Nucleus accumbens (tissue), 56 donors: ENCODE measurements around the gene CCDC183.
"Not testable (repeated sequence)": the region's sequence is repeated elsewhere in the genome, so short reads cannot be mapped to it uniquely, and the experiment has no call there.

ENCODE experiments used
- DNase-seq, 56 donors: peaks; one replicate each; lab custom pipeline; 2025; lab: John Stamatoyannopoulos, UW

Gene CCDC183

DNA sequence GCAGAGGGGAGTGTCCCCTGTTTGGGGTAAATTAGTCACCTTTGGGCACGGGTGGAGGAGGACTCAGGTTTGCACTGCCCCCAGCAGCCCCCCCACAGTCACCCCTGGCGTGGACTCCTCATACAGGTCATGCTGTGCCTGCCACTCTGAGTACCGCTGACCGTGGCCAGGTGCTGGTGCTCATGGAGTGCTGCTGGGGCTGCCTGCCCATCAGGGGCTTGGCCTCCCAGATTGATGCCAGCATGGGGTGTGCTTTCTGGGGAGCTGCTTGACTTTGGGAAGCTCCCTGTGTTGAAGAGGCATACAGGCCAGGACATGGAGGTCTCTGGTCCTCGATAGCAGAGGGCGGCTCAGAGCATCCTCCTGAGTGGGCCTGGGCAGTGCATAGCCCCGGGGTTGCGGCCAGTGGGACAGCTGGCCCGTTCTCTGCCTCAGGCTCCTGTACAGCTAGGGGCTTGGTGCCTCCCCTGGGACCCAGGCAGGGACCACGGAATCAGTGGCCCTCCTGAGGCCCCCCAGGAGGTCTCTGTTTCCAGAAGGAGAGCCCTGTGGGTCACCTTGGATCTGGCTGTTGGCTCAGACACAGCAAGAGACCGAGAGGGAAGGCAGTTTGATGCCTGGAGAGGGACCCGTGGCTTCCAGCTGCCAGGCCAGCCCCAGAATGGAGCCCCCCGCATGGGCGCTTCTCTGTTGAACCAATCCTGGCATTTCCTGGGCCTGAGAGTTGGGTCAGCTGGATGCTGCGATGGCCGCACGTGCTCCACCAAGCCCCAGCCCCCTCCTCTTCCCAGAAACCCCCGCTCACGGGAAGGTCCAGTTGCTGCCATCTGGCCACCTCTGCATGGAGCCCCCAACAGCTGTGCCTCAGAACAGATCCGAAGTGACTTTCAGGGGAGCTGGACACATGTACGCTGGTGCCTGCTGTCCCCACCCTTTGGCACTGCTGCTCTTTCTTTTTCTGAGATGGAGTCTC lies 40.1 kb downstream of the CCDC183 start:
- DNase-seq: no peak

DNA sequence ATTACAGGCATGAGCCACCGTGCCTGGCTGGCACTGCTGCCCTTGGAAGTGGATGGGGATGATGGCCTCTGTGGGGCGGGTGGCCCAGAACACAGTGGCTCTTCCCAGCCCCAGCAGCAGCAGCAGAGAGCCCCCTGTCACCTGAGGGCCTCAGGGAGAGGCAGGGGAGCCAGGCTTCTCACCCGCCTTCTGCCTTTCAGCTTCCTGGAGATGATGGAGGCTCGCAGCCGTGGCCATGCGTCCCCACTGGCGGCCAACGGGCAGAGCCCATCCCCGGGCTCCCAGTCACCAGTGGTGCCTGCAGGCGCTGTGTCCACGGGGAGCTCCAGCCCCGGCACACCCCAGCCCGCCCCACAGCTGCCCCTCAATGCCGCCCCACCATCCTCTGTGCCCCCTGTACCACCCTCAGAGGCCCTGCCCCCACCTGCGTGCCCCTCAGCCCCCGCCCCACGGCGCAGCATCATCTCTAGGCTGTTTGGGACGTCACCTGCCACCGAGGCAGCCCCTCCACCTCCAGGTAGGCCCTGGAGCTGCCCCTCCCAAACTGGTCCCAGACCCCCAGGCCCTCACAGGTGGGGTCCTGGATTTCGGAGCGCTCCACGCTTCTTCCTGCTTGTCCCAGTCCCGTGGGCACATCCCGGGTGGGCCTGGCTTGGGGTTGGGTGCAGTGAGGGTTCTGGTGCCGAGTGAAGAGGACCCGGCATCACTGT lies 41.2 kb downstream of the CCDC183 start:
- DNase-seq: no peak

DNA sequence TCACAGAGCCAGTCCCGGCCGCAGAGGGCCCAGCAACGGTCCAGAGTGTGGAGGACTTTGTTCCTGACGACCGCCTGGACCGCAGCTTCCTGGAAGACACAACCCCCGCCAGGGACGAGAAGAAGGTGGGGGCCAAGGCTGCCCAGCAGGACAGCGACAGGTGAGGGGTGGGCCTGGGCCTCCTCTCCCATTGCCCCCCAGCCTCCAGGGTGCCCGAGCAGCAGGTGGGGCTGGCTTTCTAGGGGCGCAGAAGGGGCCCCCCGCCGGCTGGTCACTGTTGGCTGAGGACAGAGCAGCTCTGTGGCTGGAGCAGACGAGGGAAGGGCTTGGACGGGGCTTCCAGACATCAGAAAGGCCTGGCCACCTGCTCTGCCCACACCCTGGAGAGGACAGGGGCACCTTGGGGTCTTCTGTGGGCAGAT lies 41.7 kb downstream of the CCDC183 start:
- not testable (repeated sequence) for DNase-seq

DNA sequence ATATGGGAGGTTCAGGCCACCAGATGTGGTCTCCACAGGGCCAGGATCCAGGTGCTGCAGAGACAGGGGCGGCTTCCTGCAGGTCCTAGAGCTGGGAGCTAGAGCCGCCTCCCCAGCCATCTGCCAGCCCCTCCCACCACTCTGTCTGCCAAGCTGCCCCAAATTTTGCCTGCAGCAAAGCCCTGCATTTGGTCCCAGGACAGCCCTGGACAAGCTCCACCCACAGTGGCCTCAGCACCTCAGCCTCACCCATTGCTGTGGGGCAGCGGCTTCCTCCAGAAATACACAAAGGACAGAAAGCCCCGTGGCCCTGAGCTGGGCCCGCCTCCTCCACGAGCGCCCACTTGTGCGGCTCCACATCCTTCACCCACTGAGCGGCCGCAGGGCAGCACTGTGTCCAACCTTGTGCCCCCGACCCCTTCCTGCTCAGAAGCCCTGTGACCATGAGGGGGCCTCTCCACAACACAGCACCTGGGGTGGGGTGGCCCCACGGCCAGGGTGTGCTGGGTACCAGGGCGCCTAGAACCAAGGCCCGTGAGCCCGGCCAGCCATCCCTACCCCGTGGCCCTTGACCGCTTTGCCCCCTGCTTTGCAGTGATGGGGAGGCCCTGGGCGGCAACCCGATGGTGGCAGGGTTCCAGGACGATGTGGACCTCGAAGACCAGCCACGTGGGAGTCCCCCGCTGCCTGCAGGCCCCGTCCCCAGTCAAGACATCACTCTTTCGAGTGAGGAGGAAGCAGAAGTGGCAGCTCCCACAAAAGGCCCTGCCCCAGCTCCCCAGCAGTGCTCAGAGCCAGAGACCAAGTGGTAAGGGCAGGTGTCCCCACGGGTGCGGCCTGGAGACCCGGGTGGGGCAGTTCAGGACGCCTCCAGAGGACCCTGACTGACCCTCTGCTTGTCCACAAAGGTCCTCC lies 42.4 kb downstream of the CCDC183 start:
- DNase-seq: no peak

DNA sequence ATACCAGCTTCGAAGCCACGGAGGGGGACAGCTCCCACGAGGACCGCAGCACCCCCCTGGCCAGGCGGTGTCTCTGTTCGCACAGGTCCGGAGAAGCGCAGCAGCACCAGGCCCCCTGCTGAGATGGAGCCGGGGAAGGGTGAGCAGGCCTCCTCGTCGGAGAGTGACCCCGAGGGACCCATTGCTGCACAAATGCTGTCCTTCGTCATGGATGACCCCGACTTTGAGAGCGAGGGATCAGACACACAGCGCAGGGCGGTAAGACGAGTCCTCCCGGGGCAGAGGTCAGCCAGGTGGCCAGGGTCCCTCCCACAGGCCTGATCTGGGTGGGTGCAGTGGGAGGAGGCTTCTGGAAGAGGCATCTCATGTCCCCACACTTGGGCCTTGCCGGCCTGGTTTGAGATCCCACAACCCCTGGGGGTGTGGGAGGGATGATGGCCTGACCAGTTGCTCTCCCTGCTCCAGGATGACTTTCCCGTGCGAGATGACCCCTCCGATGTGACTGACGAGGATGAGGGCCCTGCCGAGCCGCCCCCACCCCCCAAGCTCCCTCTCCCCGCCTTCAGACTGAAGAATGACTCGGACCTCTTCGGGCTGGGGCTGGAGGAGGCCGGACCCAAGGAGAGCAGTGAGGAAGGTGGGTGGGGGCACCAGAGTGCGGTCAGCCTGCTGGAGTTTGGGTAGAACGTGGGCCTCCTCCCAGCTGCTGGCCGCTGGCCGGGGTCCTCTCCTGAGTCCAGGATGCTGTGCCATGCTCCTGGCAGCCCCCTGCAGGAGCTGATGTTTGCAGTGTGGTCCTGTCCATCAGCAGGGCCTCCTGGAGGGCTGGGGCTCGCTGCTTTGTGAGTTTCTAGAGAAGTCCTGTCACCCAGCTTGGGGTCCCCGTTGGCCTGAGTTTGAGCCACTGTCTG lies 43.3 kb downstream of the CCDC183 start:
- DNase-seq: no peak

DNA sequence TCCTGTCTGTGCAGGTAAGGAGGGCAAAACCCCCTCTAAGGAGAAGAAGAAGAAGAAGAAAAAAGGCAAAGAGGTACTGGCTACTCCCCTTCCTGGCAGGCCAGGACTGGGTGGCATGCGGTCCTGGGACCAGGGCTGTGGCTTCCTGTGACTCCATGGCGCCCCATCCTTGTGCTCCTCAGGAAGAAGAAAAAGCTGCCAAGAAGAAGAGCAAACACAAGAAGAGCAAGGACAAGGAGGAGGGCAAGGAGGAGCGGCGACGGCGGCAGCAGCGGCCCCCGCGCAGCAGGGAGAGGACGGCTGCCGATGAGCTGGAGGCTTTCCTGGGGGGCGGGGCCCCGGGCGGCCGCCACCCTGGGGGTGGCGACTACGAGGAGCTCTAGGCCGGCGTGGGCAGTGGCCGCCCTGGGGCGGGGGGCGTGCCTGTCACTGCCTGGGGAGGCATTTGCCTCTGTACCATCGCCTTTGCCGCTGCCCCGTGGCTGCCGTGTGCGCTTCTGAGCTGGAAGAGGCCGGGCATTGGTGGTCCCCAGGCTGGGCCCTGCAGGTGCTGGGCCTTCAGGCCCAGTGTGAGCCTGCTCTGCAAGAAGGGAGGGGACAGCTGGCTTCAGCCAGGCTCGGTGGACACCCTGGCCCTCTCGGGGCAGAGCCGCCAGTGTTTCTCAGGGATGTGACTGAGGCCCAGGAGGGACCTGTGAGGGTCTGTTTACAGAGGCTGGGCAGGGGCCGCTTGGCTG lies 44.2 kb downstream of the CCDC183 start:
- no peak for DNase-seq

DNA sequence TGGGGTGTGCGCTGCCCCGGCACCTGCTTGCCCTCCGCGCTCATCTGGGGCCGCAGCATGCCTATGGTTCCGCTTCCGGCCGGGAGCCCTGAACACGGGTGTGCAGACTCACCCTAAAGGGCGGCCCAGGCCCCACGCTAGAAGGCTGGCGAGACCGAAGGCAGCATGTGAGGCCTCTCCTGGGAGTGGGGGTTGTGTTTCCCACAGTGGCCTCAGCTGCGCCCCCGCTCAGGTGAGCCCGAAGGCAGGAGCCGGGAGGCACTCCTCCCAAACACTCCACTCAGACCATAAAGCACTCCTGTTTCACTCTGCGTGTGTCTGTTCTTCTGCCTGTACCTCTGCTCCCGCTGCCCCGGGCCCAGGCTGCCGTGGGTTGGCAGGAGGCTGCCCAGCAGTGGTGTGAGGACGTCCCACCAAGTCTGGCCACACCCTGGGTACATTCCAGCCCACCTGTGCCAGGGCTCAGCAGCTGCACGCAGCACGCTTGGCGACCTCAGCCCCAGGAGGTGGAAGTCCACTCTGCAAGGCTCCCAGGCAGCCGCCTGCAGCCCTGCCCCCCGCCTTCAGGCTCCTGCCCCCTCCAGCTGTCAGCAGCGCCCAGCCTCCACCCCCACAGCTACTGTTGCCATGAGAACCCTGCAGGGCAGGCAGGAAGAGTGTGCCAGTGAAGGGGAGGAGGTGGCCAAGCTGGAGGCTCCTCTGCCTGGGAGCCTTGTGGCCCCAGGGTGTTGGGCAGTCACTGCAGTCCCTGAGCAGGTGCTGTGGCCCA lies 44.9 kb downstream of the CCDC183 start:
- DNase-seq: peak in 54 of 56 donors; percentile 14 to 91 (median 74)

DNA sequence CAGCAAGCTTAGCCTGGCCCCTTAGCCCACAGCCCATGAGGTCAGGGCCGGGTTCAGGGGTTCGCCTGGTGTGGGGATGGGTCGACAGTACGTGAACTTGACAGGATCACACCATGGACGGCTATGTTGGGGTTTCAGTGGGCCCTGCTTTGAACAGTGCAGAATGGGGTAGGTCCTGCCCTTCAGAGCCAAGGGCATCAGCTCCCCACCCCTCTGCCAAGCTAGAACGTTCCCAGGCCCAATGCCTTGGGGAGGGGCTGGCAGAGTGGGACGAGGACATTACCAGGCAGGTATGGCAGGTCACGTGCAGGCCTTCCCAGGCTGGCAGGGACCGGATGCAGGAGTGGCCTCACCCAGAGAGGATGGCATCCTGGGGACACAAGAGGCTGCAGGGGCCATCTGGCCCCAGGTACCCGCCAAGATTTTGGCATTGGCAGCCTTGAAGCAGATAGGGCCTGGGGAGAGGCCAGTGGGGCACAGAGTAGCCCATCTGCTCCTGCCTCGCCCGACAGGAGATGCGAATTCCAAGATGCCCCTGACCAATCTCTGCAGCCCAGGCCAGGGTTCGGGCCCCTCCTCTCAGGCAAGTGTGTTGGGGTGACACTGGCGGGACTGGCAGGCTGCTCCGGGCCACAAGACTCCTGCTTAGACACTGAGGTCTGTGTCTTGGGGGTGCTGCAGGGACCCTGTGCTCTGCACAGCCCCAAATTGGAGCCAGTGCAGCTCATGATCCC lies 45.7 kb downstream of the CCDC183 start:
- peak in 3 of 56 donors; percentile 31 to 68 (median 38) for DNase-seq

DNA sequence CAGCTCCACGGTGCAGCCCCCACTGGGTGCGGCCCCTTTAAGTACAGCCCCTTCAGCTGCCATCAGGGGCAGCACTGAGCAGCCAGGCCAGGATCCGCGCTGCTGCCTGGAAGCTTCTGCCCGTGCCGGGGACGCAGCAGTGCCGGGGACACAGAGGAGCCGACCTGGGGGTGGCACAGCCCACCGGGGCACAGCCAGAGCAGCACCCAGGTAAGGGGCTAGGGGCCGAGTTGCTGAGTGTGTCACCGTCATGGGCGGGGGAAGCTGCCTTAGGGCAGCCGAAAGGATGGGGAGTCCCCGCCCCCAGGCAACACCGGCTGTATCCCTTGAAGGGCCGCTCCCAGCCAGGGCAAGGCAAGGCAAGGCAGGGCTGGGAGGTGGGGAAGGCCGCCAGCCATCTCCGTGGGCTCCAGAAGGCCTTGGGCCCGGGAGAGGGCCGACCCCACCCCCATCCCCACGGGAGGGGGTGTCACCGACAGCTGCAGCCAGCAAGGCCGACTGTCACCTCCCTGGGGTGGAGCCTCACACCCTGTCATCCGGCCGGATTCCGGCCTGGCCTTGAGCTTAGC lies 46.3 kb downstream of the CCDC183 start, which contains the start of gene AJM1:
Gene AJM1, plus strand, starts transcription at position 99 of the 569 bp plus-strand sequence. CDS start 1,937 bp downstream, outside the sequence.
- DNase-seq: peak in 55 of 56 donors; percentile 36 to 87 (median 73)

DNA sequence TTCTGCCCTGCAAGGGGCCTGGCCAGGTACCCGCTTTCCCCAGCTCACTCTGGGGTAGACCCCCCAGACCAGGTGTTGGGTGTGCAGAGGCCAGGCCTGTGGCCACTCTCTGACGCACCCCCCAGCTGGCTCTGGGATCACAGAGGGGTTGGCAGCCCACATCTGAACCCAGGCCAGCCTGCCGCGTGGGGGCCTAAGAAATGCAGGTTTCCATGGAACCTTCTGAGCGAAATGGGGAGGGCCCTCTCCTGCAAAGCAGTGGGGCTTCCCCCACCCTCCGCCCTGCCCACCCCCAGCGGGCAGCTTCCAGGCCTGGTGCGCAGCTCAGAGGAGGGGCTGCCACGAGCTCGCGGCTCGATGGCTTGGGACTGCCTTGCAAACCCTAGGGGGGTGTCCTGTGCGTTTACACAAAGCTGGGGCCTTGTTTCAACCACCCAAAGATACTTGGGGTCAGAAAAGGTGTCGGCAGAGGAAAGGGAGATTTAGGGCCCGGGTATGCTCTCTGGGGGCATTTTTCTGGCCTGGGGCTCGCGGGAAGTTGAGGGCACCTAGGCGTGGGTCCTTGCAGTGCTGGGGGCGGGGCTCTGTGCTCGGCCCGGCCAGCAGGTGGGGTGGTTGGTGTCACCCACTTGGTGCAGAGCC lies 47.1 kb downstream of the CCDC183 start:
- peak in 24 of 56 donors; percentile 24 to 69 (median 45) for DNase-seq

DNA sequence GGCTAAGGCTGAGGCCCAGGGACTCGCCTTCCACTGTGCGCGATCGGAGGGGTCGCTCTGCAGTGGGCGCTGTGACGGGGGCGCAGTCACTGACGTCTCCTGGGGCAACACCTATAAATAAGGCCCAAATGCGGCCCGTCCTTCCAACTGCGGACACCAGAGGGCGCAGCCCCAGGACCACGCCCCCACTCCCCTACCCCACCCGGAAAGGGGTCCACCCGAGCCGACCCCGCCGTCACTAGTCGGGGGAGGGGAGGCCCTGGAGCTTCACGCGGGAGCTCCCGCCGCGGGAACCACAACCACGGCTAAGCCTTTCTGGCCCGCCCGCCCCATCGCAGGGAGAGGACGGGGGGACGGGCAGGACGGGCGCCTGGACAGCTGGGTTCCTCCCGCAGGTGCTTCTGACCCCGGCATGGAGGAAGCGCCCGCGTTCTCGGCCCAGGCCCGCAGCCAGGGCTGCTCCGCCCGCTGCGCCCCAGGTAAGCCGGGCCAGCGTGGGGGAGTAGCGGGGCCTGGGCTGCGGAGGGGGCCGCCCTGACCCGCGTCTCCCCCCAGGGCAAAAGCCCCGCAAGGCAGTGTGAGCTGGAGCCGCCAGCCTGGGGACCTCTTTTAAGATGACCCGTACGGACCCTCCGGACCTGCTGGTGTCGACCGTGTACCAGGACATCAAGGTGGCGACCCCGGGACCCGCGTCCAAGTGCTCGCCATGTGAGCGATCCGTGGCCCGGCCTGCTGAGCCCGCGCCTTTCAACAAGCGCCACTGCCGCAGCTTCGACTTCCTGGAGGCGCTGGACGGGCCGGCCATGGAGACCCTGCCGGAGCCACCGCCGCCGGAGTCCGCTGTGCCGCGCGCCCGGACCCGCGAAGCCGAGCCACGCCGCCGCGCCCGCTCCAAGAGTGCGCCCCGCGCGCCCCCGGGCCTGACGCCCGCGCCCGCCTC lies 47.9 kb downstream of the CCDC183 start:
- peak in 7 of 56 donors; percentile 17 to 50 (median 35) for DNase-seq

DNA sequence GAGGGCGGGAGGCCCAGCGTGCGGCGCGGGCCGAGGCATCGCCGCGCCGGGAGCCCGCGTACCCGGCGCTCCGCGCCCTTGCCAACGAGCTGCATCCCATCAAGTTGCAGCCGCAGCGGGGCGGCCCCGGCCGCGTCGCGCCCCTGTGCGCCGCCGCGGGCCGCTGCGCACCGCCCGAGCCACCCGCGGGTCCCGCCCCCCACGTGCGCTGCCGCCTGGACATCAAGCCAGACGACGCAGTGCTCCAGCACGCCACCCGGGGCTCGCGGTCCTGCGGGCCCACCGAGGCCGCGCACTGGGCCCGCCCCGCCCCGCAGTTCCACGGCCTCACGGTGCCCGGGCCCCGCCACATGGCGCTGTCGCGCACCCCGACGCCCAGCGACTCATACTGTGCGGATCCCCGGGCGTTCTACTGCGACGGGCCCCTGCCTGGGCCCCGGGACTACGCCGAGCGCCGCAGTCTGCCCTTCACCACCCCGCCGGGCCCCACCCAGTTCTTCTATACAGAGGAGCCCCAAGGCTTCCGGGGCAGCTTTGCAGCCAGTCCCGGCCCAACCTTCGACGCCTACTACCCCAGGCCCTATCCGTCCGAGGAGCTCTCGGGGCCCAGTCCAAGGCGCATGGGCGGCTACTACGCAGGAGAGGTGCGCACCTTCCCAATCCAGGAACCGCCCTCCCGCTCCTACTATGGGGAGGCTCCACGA lies 48.8 kb downstream of the CCDC183 start:
- DNase-seq: no peak

DNA sequence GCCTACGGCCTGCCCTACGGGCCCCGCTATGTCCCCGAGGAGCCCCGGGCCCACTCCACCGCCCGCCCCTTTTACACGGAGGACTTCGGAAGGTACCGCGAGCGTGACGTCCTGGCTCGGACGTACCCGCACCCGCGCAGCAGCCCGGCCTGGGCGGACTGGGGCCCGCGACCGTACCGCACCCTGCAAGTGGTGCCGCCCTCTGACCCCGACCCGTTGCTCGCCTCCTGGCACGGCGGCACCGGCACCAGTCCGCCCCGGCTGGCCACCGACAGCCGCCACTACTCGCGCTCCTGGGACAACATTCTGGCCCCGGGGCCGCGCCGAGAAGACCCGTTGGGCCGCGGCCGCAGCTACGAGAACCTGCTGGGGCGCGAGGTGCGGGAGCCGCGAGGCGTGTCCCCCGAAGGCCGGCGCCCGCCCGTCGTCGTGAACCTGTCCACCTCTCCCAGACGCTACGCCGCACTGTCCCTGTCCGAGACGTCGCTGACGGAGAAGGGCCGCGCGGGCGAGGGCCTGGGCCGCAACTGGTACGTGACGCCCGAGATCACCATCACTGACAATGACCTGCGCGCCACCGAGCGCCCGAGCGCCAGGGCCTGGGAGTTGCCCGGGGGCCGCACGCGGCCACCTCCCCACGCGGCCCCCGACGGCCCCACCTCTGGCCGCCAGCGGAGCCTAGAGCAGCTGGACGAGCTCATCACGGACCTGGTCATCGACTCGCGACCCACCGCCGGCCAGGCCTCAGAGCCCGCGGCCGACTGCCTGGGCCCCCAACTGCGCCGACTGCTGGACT lies 49.5 kb downstream of the CCDC183 start:
- DNase-seq: no peak
